Measurements from ENCODE around the gene DNPEP. TPM values are rescaled to one million over a fixed set of nuclear protein-coding genes. Genes with fewer than 3 reads are reported as not detected.
A peak's percentile ranks its signal among the peaks of the same experiment; 100 is the strongest.

Gene DNPEP
- total RNA-seq: 10 to 100 TPM; 58.8 to 64.9 TPM

DNA sequence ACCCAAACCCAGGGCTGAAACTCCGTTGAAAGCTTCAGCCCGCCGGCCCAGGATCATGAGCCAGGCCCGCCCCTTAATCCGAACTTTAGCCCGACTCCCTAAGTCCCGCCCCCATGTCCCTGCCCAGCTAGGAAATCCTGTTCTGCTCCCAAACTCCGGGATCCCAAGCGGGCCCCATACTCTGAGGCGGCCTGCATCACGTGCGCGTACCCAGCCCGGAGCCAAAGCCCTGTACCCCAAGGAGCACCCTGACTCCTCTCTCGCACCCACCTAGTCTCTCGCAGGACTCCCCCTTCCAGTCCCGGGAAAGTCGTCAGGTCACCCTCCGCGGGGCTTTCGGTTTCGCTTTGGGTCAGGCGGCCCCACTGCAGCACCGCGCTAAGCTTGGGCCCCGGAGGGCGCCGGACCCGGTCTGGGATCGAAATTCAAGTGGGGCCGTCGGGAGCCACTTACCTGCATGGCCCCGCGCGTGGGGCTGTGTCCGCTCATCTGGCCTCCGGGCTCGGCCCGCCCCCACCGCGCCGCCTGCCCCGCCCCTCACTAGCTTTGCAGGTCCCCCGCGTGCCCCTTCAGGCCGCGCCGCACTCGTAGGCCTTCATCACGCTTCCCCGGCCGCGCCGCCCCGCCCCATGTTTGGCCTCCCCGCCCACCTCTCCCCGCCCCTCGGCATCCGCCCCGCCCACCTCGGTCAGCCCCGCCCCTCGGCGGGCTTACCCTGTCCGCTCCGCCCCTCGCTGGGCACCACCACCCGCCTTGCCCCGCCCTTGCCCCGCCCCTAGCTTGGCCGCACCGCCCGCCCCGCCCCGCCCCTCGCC is at the start of gene DNPEP:
TSS of gene DNPEP (minus strand) at position 607 of the 815 bp plus-strand sequence. CDS start at position 489, 118 bp downstream.
- ChIA-PET CTCF (interaction anchor here (0.7 to 2.4 kb wide), 12 partner anchors 10 to 495 kb away, joined by 3 to 16 read pairs (median 3); partner anchors contain the start of gene NHEJ1), POLR2A (no interaction called here)
- Mint-ChIP-seq H3K9me3 (no peaks in the 10 kb centered on the region), H3K4me1 (peaks cover 17% of the 10 kb centered on the region), H3K36me3 (ENCODE audit: low read depth) (peaks cover 30% of the 10 kb centered on the region), H3K27ac (peak within 1 kb of the TSS; percentile 96), H3K27me3 (peaks cover 3% of the 10 kb centered on the region), H3K4me3 (peak within 1 kb of the TSS; percentile 96)
- peak; percentile 93 for DNase-seq

DNA sequence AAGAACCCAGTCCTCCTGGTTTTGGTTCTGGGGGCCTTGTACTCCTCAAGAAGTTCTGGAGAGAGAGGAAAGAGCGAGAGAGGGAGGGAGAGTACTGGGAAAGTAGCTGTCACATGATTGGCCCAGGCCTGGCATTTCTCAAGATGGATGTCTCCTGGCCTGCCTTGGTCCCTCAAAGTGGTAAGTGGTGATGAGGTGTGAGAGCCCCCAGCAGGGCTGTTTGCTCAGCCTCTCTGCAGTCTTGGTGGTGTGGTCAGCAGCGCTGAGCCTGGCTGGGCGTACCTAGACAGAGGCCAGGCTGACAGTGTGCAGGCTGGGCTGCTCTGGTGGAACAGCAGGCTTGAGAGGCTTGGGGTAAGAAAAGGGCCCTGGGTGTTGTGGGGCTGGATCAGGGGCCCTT is 49.4 kb upstream of the DNPEP start:
- Mint-ChIP-seq H3K4me3 (no peak overlapping the region), H3K9me3 (no peaks in the 10 kb centered on the region), H3K27ac (no peak overlapping the region), H3K27me3 (peaks cover 33% of the 10 kb centered on the region), H3K36me3 (ENCODE audit: low read depth) (no peaks in the 10 kb centered on the region), H3K4me1 (peaks cover 7% of the 10 kb centered on the region)
- ChIA-PET CTCF (interaction anchor here (0.6 to 1.8 kb wide), 5 partner anchors 10 to 125 kb away, joined by 3 to 6 read pairs (median 3); no protein-coding TSS in a partner anchor), POLR2A (no interaction called here)
- DNase-seq: no peak

DNA sequence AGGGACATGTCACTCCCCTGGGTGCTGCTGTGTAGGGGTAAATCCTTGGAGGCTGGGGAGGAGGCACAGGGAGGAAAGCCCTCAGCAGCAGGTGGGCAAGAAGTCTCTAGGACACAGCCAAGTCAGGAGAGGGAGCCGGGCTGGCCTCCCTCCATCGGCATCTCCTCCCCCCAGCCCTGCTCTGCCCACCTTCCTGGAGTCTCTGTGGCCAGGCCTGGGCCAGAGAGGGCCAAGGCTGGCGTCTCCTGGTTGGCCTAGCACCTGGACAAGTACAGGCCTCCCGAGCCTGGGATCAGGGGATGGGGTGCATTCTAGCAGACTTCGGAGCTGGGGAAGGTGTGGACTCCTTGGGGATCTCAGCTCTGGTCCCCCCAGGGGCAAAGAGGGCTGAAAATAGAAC is 48.8 kb upstream of the DNPEP start:
- ChIA-PET POLR2A (no interaction called here), CTCF (interaction anchor here (1.0 to 1.8 kb wide), 4 partner anchors 9 to 93 kb away, joined by 3 to 6 read pairs (median 3); no protein-coding TSS in a partner anchor)
- Mint-ChIP-seq H3K4me1 (peaks cover 6% of the 10 kb centered on the region), H3K36me3 (ENCODE audit: low read depth) (no peaks in the 10 kb centered on the region), H3K9me3 (no peaks in the 10 kb centered on the region), H3K27ac (no peak overlapping the region), H3K27me3 (peaks cover 32% of the 10 kb centered on the region), H3K4me3 (no peak overlapping the region)
- DNase-seq: no peak

DNA sequence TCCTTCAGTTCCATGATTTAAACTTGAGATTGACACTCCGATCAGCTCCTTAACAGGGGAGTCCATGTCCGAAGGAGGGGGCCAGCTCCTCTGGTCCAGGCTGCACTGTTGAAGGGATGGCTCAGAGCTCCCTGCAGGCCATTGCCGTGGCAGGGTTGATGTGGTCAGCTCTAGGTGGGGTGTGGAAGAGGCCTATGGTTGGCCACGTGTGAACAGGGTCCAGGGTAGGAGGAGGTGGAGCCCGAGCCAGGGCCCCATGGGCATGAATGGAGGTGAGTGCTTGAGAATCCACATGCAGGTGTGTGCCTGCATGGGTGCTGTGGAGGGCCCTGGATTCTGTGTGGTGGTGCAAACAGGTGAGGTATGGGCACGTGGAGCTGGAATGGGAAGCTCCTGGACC is 48.0 kb upstream of the DNPEP start:
- no peak overlapping the region for H3K4me3 Mint-ChIP-seq
- no peaks in the 10 kb centered on the region for H3K36me3 Mint-ChIP-seq (ENCODE audit: low read depth)
- H3K4me1 Mint-ChIP-seq: no peaks in the 10 kb centered on the region
- ChIA-PET CTCF (interaction anchor here (1.2 to 1.8 kb wide), 3 partner anchors 8 to 94 kb away, joined by 3 to 6 read pairs (median 3); no protein-coding TSS in a partner anchor), POLR2A (no interaction called here)
- no peak for DNase-seq
- peaks cover 24% of the 10 kb centered on the region for H3K27me3 Mint-ChIP-seq
- H3K27ac Mint-ChIP-seq: no peak overlapping the region
- no peaks in the 10 kb centered on the region for H3K9me3 Mint-ChIP-seq

DNA sequence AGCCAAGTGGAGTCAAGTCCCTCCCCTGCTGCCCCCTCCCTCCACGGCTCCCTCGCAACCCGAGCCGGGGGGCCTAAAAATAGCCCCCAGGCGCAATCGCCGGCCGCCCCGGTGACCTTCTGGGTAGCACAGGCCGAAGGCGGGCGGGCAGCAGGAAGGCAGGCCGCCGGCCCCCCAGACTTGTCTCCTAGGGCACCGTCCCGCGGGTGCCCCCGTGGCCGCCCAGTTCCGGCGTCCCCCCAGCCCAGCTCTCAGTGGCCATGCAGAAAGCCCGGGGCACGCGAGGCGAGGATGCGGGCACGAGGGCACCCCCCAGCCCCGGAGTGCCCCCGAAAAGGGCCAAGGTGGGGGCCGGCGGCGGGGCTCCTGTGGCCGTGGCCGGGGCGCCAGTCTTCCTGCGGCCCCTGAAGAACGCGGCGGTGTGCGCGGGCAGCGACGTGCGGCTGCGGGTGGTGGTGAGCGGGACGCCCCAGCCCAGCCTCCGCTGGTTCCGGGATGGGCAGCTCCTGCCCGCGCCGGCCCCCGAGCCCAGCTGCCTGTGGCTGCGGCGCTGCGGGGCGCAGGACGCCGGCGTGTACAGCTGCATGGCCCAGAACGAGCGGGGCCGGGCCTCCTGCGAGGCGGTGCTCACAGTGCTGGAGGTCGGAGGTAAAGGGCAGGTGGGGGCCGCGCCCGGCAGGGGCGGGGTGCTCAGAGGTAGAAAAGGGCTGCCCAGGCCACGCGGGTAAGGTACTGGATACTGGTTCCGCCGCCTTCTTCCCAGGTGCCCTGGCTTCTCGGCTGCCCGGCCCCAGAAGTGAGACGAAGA is 47.2 kb upstream of the DNPEP start, which contains the start of gene SPEG:
TSS of gene SPEG (plus strand) at position 126 of the 808 bp plus-strand sequence. CDS start at position 261, 135 bp downstream.
- no peaks in the 10 kb centered on the region for H3K4me1 Mint-ChIP-seq

DNA sequence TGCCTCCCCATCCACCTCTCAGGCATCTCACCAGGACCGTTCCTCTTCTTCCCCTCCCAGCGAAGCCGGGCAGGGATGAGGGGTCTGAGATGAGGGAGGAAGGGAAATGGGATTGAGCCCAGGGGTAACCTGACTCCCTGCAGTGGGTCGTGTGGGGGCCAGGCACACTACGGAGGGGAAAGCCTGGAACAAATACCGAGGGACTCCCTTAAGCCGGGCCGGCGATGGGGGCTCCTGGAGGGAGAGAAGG is 46.7 kb upstream of the DNPEP start:
- Mint-ChIP-seq H3K4me1 (no peaks in the 10 kb centered on the region), H3K4me3 (no peak overlapping the region), H3K27me3 (peaks cover 22% of the 10 kb centered on the region), H3K27ac (no peak overlapping the region), H3K36me3 (ENCODE audit: low read depth) (no peaks in the 10 kb centered on the region), H3K9me3 (no peaks in the 10 kb centered on the region)
- ChIA-PET CTCF (interaction anchor here (1.0 kb wide), 1 partner anchor 109 kb away, joined by 4 read pairs; the partner anchor contains the start of genes CHPF and TMEM198), POLR2A (interaction anchor here (0.7 kb wide), 1 partner anchor 85 kb away, joined by 3 read pairs; no protein-coding TSS in a partner anchor)
- DNase-seq: no peak

More for the DNA sequence above, 47.2 kb upstream of the DNPEP start, which contains the start of gene SPEG:
- Mint-ChIP-seq H3K9me3 (no peaks in the 10 kb centered on the region), H3K27me3 (peaks cover 22% of the 10 kb centered on the region), H3K4me3 (no peak within 1 kb of the TSS), H3K27ac (no peak within 1 kb of the TSS), H3K36me3 (ENCODE audit: low read depth) (no peaks in the 10 kb centered on the region)
- no peak for DNase-seq
- ChIA-PET CTCF (interaction anchor here (1.0 to 1.2 kb wide), 2 partner anchors 83 to 109 kb away, joined by 3 to 4 read pairs; partner anchors contain the start of genes CHPF and TMEM198), POLR2A (interaction anchor here (0.7 kb wide), 1 partner anchor 84 kb away, joined by 3 read pairs; no protein-coding TSS in a partner anchor)

DNA sequence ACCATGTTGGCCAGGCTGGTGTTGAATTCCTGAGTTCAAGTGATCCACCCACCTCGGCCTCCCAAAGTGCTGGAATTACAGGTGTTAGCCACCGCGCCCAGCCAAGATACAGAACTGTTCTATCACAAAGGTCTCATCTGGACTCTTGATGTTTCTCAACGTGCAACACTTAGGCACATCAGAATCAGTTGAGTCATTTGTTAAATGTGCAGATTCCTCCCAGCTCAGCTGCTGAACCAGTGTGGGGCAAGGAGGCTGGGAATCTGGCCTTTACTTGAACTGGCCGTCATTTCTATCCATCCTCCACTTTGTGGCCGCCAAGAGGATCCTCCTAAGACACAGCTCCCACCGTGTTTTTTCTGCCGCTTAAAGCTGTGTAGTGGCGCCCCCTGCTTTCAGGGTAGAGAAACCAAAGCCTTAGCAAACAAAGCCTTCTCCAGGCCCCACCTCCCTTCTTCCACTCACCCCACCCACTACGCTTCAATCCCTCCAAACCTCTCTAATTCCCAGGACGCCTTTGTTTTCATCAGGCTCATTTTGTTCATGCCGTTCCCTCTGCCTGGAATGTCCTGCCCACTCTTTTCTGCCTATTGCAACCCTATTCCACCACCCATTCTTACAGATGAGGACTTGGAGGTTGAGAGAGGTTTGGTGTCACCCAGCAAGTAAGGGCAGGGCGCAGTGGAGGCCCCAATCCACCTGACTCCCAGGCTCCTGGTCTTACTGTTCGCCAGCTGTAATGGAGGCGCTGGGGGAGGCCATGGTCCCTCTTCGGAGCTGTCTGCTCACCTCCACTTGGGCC is 46.2 kb upstream of the DNPEP start:
- ChIA-PET CTCF (interaction anchor here (0.9 to 1.0 kb wide), 2 partner anchors 42 to 110 kb away, joined by 3 to 4 read pairs; partner anchors contain the start of genes CHPF and TMEM198), POLR2A (interaction anchor here (0.7 kb wide), 1 partner anchor 85 kb away, joined by 3 read pairs; no protein-coding TSS in a partner anchor)
- Mint-ChIP-seq H3K4me1 (no peaks in the 10 kb centered on the region), H3K4me3 (no peak overlapping the region), H3K27me3 (peaks cover 22% of the 10 kb centered on the region), H3K27ac (no peak overlapping the region), H3K36me3 (ENCODE audit: low read depth) (no peaks in the 10 kb centered on the region), H3K9me3 (no peaks in the 10 kb centered on the region)
- DNase-seq: peak; percentile 29

DNA sequence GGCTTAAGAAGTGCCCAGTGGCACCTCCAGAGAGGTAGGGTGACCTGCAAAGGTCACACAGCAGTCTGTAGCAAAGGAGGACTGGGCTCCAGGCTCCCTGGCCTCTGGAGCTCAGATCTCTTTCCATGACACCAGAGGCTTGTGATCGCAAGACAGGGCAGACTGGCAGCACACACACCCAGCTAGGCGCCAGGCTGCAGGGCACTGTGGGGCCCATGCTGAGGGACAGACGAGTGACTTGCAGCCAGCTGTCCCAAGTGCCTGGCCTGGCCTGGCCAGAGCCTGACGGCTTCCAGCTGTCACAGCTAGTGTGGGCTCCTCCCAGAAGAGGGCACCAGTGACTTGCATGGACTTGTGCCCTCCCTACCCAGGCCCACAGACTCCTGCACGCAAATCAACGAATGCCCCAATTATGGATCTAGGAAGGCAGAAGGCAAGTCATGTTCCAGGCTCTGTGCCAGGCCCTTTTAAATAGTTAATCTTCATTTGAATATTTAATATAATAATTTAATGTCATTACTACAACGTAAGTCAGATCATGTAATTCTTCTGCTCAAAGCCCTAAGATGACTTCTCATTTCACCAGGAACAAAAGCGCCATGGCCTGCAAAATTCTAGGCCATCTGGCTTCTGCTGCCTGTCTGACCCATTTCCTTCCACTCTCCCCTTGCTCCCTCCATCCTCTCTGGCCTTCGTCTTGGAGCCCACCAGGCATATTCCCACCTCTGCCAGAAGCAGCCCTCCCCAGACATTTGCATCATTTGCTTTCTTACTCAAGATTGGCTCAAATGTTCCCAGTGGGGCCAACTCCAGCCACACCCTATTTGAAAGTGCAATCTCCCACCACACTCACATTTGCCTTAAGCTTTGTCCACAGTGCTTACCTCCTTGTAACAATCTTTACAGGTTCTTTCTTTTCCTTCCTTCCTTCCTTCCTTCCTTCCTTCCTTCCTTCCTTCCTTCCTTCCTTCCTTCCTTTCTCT is 43.2 kb upstream of the DNPEP start:
- DNase-seq: no peak
- Mint-ChIP-seq H3K4me3 (no peak overlapping the region), H3K9me3 (no peaks in the 10 kb centered on the region), H3K27me3 (peaks cover 25% of the 10 kb centered on the region), H3K4me1 (no peaks in the 10 kb centered on the region), H3K36me3 (ENCODE audit: low read depth) (no peaks in the 10 kb centered on the region), H3K27ac (no peak overlapping the region)
- ChIA-PET POLR2A (no interaction called here), CTCF (interaction anchor here (0.6 to 1.2 kb wide), 3 partner anchors 15 to 172 kb away, joined by 3 to 4 read pairs (median 4); no protein-coding TSS in a partner anchor)

DNA sequence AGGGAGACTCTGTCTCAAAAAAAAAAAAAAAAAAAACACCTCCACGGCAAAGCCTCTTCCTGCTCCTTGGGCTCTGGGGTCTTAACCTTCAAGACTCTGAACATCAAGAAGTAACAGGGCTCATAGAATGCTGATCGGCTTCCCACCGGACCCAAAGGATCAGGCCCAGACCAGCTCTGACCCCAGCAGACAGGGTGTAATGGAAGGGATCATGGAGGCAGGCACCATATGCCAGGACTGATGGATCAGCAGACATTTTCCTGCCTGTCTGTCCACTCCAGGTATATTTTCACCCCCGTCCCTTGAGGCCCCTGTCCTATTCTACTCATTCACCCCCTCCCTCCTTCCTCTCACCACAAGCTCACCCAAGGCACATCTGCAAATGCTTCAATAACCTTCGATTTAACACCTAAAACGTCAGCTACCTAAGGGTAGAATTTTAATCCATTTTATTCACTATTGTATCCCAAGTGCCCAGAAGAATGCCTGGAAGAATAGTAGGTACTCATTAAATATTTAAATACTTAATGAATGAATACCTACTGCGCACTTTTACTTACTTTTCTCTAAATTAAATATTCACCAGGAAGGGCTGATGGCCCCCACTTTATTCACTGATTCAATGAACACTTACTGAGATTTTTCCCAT is 42.4 kb upstream of the DNPEP start:
- ChIA-PET CTCF (interaction anchor here (1.1 to 1.2 kb wide), 2 partner anchors 14 to 100 kb away, joined by 3 to 4 read pairs; no protein-coding TSS in a partner anchor), POLR2A (no interaction called here)
- no peak for DNase-seq
- Mint-ChIP-seq H3K4me1 (no peaks in the 10 kb centered on the region), H3K27me3 (peaks cover 17% of the 10 kb centered on the region), H3K27ac (no peak overlapping the region), H3K4me3 (no peak overlapping the region), H3K9me3 (no peaks in the 10 kb centered on the region), H3K36me3 (ENCODE audit: low read depth) (no peaks in the 10 kb centered on the region)

DNA sequence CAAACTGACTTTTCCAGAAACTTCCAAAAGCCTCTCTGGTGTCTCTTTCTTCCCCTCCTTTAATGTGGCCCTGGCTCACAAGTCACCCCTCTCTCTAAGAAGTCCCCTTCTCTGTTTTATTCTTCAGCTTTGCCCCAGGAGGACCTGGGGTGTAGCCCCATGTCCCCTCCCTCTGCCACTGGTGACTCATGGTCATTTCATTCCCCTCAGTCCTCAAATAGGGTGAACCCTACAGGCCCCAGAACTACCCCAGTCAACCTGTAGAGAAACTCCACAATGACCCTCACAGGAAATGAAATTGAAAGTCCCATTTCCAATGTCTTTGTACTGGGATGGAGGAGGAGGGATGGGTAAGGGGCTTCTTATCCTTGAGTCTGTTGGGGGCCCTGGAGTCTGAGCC is 40.8 kb upstream of the DNPEP start:
- no peak for DNase-seq
- Mint-ChIP-seq H3K4me3 (no peak overlapping the region), H3K27ac (no peak overlapping the region), H3K27me3 (peaks cover 10% of the 10 kb centered on the region), H3K4me1 (no peaks in the 10 kb centered on the region), H3K9me3 (no peaks in the 10 kb centered on the region), H3K36me3 (ENCODE audit: low read depth) (no peaks in the 10 kb centered on the region)
- CTCF ChIA-PET: interaction anchor here (1.2 to 1.9 kb wide), 2 partner anchors 8 to 27 kb away, joined by 3 to 6 read pairs; no protein-coding TSS in a partner anchor
- POLR2A ChIA-PET: no interaction called here

Measured in activated CD4-positive, alpha-beta T cell treated with anti-CD3 and anti-CD28 coated beads, Interleukin-2, amount 10 ng/mL, durations not matched to agents 7 days and 5 days (primary cell).